HG03520 (cell line): ENCODE results near the gene PBX4.

Experiments used
- ATAC-seq: cut with Tn5 transposase; IDR thresholded peaks from one replicate; pipeline ENCODE4 v1.9.1; 2021; ENCODE audit warnings: mild to moderate bottlenecking, moderate library complexity; ENCODE audit not compliant: unreplicated experiment

The PBX4 gene

DNA sequence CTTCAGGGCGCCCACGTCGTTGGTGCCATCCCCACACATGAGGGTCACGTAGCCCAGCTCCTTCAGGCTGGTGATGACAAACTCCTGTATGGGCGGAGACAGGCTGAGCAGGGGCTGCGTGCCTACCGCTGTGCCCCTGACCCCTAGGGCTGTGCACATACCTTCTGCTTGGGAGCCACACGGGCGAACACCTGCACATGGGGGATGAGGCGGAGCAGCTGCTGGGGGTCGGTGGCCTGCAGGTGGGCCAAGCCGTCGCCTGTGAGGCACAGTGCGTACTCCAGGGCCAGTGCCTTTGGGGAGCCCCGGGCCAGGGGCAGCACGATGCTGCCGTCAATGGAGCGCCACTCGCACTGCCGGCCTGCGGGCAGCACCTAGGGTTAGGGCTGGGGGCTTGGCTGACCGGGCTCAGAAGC is 31.1 kb upstream of the PBX4 start:
- ATAC-seq: no peak

DNA sequence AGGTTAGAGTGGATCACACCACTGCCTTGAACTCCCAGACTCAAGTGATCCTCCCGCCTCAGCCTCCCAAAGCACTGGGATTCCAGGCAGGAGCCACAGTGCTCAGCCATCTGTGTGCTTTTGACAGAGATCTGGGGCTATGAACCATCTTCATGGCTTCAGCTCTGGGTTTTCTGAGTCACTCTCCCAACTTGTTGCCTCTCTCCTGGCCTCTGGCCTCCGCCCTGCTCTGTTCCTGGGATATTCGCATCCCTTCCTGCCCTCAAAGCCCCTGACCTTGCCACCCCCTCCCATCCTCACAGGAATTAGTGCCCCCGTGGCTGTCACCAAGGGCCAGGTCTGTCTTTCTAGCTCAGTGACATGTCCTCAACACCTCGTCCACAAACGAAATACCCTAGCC is 30.7 kb upstream of the PBX4 start:
- no peak for ATAC-seq

DNA sequence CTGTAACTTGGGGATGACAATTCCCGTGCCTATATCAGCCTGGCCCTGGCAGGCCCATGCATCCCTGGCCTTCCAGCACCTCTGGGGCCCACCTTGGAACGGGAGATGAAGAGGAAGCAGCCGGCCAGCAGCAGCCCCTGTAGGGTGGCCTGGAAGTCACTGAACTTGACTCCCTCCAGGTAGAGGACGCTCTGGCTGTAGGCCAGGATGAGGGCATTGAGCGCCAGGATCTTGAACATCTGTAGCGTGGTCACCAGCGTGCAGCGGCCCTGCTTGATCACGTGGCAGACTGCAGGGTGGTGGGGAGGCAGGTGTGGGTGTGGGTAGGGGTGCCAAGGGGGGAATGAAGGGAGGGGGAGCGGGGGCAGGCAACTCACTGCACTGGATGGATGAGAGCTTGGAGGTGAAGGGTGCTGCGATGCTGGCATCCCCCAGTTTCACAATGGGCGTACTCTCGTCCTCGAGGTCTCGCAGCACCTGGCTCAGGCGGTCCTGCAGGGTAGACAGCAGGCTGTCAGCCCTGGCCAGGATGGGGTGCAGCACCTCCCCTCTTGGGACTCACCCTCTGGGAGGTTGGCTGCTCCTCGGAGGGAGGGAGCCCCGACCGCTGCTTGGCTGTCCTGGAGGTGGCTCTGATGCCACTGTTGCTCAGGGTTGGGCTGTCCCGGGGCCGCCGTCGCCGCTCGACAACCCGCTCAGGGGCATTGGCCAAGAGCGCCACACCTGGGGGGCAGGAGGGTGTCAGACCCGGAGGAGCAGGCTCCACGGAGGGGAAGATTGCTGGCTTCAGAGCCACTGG is 28.7 kb upstream of the PBX4 start:
- ATAC-seq: no peak

DNA sequence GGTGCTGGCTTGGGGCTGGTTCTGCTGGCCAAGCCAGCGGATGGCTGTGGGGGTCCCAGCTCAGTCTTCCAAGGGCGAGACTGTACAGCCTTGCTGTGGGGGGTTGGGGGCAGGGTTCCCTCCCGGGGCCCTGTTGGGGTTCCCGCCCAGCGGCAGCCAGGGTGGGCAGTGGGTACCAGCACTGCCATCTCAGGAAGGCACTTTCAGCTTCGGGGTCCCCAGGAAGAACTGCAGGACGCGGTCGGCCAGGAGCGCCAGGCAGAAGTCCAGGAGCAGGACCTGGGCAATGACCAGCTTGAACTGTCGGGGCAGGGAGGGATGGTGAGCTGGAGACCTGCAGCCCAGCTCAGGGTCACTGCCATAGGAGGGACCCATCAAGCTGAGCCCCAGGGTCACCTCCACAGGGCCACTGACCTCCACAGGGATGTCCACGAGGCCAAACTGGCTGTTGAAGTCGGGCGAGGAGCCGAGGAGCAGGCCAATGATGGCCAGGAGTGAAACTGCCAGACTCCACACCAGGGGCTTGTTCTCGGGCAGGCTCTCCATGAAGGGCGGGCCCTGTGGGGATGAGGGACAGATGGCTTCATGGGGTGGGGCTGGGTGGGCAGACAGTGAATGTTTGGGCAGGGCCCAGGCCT is 26.9 kb upstream of the PBX4 start:
- no peak for ATAC-seq

DNA sequence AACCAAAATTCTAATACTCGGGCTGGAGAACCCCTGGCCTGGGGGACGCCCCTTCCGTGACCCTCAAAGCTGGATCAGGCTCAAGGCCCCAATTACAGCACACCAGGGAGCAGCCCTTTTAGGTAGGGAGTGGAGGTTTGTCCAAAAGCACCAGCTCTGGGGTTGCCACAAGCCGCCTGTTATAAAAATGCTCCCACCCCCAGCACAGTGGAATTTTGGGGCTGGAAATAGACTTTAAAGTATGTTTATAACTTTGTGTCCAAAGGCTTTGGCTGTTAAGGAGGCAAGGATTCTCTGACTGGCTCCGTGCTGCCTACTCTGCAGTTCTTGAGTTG is 25.5 kb upstream of the PBX4 start:
- no peak for ATAC-seq

DNA sequence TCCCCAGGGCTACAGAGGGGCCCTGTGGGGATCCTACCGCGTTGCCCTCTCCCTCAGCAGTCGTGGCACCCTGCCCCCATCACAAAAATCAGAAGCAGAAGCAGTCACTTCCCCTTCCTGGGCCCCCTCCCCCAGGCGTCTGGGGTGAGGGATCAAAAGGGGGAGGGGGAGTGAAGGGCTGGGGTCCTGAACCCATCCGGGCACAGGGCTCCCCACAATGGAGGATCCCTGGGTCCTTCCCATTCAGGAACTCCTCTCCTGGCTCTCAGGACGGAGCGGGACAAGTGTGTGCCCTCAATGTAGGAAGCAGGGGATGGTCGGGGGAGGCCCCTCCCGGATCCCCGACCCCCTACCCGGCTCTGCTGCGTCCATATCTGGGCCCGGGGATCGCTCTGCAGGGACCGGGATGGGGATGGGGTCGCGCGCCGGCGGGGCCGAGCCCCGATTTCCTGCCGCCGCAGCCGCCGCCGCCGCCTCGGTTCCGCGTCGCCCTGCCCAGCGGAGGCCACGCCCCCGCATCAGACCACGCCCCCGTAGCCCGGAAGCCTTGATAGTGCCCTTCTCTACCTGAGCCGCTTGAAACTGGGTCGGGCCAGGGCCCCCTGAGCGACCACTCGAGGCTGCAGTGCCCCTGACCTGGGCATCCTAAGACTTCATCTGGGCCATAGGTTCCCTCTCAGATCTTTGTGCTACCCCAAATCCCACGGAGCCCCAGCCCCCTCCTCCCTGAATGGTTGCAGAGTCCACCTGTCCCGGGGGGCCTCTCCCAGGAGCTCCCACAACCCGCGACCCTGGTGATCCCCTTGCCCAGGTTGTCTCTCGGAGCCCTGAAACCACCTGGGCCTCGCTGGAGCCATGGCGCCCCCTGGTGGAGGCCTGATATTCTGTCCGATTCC is 24.9 kb upstream of the PBX4 start, which contains the start of gene GMIP:
GMIP (minus strand) TSS at position 500 of the 896 bp plus-strand sequence; CDS start at position 372, 128 bp downstream.
- peak; percentile 57 for ATAC-seq

DNA sequence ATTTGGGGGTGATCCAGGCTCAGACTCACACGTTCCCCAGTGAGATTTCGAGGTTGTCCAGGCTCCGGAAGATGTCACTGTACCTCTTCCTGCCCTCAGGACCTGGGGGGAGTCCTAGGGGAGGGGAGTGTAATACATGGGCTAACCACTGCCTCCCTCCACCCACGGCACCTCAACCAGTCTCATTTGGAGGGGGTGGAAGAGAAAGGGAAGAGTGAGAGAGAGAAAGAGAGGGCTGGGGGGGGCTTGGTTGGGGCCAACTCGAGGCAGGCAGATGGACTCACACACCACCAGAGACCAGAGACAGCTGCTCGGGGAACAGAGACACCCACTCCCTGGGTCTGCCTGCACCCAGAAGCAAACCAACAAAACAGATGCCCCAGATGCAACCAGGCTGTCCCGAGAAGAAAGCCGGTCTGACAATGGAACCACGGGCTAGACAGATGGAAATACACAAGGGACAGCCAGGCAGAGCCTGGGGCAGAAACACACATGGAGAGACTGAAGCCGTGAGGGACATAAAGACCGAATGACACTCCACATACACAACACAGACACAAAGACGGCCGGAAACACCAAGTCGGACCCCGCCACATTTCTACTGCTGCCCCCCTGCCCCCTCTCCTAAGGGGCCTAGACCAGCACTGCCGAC is 24.1 kb upstream of the PBX4 start:
- no peak for ATAC-seq

DNA sequence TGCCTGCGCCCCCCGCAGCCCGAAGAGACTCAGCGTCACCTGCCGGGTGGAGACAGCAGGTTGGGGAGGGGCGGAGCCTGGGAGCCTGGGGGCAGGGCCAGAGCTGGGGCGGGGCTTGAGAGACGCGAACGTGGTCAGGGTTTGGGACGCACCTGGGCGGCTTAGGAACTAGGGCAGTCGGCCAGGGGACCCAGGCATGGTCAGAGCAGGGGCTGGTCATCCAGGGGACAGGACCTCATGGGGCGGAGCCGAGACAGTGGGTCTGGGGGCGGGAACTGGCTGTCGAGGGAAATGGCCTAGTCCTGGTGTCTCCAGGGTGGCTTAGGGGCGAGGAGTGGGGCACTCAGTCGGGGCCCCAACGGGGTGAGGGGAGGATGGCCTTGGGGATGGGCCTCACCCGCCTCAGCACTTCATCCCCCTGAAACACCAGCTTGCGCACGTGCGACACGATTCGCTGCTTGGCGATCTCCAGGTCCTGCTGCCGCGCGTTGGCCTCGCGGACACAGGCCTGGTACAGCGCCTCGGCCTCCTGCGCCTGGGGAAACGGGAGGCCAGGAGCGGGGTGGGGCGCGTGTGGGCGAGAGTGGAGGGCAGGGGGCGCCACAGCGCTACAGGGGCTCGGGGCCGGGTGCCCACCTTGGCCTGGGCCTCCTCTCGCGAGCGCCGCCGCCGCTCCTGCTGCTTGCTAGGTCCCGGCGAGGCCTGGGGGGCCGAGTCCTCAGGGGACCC is 19.2 kb upstream of the PBX4 start:
- ATAC-seq: no peak

DNA sequence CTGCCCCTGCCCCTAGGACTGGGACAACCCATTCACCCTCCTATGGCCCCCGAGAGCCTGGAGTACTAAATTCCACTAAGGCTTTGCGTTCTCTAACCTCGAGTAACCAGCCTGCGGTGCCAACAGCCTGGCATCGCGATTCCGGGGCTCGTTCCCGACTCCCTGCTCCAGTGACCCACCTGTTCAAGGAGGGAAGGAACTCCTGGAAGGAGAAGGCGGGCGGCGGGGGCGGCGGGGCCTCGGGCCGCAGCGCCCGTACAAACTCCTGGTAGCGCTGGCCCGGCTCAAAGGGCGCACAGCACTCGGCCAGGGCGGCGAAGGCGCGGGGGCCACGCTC is 18.7 kb upstream of the PBX4 start:
- ATAC-seq: no peak

DNA sequence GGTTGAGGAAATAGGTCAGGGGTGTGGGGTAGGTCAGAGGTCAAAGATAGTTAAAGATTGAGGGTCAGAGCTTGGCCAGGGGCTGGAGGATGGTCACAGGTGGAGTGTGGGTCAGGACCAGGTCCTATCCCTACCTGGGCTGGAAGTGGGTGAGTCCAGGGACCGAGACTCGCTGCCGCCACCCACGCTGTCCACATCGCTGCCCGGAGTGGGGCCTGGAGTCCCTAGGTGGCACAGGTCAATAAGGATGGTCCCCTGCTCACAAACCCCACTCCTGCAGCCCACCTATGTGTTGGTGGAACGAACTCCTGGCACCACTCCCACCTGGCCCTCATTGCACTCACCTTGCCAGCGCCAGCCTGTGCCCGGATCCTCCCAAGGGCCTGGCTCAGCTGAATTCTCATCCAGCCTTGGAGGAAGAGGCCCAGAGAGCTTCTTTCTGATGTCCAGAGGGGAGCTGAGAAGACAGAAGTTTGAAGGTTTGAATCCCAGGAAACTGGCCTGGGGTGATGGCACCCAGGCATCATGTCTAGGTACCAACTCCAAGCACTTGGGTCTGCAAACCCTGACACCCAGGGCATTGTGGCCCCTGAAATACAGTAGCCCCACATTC is 18.2 kb upstream of the PBX4 start:
- ATAC-seq: no peak

DNA sequence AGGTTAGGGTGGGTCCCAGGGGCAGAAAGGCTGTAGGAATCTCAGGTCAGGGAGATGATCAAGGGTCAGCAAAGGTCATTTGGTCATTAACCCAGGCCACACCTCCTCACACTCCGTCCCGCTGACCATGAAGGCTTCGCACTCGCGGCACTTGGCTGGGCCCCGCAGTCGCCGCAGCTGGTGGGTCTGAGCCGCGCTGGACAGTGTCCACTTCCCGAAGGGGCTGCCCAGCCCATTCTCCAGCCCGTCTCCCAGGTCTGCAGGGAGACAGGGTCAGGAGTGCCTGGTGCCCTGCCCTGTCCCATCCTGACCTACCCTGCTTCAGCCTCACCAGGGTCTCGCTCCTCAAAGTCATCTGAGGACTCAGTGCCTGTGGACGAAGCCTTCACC is 16.8 kb upstream of the PBX4 start:
- ATAC-seq: no peak

DNA sequence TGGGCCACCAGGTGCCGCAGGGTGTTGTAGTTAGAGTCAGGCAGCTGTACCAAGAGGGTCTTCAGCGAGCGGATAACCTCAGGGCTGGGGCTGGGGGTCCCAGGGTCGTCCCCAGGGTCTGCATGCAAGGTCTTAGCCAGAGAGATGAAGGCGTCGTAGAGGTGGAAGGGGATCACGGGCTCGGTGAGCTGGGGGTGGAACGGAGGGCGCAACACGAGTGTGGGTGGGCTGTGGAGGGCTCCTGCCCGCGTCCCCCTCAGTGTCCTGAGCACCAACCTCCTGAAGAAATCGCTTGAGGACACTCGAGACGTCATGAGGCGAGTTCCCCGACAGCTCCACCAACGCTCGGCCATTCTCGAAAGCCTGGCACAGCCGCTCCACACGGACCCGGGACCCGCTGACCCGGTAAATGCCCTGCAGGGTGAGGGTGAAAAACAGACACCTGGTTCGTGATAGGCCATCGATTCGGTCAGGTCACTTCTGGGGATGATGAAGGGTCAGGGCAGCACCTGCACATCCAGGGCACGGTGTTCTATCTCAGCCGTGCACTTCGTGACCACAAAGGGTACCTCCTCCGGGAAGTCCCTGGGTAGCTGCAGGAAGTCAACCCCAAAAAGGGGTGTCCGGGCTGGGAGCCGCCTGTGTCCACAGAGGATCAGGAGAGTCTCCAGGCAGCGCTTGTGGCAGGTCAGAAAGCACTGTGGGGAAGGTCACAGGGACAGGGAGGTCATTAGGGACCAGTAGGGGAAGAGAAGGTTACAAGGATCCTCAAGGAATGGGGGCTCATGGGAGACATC is 16.2 kb upstream of the PBX4 start:
- ATAC-seq: no peak

DNA sequence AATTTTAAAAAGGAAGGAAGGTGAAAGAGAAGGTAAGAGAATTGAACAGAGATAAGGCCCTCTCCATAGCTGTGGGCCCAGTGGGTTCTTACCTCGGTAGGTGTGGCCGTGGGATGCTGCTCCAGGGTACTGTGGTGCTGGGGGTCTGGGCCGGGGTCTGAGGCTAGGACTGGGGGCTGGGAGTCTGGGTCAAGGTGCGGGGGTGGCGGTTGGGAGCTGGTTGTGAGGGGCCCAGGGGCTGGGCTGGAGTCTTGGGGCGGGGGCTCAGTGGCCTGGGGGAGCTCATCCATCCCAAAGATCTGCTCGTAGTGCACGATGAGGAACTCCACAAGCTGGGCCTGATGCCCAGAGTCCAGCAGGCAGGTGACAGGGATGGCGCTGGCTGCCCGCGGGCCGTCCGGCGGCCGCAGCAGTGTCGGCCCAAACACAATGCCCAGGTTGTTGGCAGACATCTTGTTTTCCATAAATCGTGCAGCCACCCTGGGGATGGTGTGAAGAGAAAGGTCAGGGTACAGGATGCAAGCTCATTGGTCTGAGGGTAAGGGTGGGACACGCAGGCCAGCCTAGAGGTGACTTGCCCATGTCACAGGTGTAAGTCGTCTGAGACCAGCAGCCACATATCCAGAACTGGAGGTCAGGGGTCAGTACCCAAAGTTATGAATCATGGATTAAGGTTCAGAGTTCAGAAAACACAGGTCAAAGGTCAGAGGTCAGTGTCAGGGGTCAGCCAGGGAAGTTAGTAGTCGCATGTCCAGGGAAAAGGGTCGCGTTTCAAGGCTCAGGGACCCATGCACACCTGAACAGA is 15.4 kb upstream of the PBX4 start:
- no peak for ATAC-seq

DNA sequence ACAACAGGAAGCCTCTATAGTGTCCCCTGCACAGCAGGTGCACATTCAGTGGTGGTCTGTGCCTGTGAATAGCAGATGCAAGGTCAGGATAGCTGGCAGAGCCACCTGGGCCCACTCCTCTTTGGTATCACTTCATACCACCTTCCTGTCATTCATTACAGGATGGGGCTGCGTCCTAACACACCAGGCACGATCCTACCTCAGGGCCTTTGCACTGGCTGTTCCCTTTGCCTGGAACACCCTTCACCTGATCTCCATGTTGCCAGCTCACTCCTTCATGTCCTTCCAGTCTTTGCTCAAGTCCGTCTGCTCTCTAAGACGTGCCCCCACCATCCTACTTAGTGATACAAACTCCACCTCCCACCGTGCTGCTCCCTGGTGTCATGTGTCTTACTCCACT is 14.2 kb upstream of the PBX4 start:
- no peak for ATAC-seq

DNA sequence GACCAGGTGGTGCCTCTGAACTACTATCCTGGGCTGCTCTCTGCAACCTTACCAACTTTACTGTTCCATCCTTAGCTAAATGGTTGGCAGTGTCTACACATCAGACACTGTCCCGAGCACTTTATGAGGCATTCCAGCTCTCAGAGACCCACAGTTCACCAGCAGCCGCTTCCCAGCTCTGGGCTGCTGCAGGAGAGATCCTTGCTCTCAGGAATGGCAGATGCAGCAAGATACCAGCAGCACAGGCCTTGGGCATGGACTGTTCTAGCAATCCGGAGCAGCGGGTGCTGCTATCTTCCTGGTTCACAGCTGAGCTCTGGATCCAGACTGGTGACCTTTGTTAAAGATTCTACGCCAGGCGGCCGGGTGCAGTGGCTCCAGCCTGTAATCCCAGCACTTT is 12.9 kb upstream of the PBX4 start:
- no peak for ATAC-seq

DNA sequence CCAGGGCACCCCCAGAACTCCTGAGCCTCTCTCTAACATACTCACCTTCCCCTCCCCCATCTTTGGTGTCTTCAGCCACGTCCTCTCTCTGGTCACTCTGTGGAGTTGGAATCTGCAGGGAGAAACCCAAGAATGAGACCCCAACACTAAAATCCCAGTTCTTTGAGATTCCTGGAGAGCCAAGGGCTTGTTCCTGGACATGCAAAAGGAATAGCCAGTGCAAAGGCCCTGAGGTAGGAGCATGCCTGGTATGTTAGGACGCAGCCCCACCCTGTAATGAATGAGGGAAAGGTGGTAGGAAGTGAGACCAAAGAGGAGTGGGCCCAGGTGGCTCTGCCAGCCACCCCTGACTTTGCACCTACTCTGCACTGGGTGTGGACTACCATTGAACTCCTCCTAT is 11.9 kb upstream of the PBX4 start:
- no peak for ATAC-seq

DNA sequence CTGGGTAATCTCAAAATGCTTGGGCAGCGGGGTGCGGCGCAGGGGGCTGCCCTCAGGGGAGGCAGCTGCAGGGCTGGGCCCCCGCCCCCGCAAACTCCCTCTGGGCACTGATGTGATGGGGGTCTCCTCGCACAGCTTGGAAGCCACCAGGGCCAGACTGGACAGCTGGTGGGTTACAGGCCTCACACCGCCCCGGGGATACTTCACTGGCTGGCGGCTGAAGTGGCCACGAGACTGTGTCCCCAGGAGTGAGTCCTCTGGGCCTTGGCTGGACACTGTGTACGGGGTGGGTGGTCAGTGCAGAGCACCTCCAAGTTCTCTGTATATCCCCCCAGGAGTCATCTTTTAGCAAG is 11.6 kb upstream of the PBX4 start:
- ATAC-seq: no peak

DNA sequence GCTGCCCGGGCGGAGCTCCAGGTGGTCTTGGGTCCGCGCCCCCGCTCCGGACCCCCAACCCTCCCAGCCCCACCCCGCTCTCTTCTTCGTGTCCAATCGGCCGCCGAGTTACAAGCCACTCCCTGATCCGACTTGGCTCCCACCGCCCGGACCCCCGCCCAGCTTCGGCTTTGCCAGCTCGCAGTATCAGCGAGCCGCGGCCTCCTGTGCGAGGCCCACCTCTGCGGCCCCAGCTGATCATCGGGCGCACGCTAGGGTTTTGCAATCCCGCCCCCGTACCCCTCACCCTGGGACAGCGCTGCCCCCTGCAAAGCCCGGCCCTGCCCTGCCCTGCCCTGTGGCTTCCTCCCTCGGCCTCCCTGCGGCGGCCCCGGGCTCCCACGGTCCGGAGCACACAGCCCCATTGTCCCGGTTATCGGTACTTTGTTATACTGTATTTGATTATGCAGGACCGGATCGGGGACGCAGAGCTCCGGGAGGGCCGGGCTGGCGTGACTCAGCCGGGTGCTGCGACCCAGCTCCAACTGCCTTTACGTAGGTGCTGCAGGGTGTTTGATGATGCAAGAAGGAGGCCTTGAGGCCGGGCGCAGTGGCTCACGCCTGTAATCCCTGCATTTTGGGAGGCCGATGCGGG is 10.1 kb upstream of the PBX4 start:
- no peak for ATAC-seq
